ENCODE measurements around the gene DCTN2. TPM values are rescaled to one million over a fixed set of nuclear protein-coding genes. Genes with fewer than 3 reads are reported as not detected.
A peak's percentile ranks its signal among the peaks of the same experiment; 100 is the strongest.
"Not testable (repeated sequence)": the region's sequence is repeated elsewhere in the genome, so short reads cannot be mapped to it uniquely, and the experiment has no call there.

Gene DCTN2
- total RNA-seq, result 28.9 TPM

DNA sequence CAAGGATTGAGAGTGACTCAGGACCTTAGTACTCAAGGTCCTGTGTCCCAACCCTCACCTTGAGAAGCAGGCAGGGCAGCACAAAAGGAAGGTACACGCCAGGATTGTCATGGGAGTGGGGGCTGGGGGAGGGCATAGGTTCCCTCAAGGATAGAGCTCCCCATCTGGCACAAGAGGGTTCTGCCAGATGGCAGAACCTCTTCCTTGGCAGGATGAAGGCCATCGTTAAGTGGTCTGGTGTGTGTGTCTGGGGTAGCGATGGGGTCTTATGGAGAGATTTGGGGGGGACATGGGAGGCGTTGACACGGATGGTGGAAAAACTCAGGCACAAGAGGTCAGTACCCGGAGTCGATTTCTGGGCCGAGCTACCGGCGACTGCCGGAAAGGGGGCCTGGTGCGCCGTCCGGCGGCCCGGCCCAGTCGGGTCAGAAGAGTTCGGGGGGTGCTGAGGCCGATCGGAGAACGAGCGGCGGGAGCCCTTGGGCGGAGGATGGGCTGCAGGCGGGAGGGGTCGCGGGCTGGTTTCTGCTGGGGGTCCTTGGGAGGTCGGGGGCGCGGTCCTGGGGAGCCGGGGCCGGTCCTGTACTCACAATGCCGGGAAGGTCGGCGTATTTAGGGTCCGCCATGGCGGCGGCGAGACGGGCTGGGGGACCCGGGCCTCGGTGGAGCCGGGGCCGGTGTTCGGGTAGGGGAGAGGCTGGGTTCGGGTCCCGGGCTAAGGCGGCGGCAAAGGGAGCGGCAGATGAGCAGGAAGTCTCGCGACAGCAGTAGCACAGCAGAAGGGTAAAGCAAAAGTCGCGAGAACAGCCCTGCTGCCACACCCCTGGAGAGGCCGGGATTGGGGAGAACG is at the start of gene DCTN2:
Gene DCTN2 (minus strand): TSS at position 755 of the 850 bp plus-strand sequence. CDS start 129 bp downstream, at position 626.
- DNase-seq (ENCODE audit: low spot score), result peak; percentile 96
- peak; percentile 98 for ATAC-seq

DNA sequence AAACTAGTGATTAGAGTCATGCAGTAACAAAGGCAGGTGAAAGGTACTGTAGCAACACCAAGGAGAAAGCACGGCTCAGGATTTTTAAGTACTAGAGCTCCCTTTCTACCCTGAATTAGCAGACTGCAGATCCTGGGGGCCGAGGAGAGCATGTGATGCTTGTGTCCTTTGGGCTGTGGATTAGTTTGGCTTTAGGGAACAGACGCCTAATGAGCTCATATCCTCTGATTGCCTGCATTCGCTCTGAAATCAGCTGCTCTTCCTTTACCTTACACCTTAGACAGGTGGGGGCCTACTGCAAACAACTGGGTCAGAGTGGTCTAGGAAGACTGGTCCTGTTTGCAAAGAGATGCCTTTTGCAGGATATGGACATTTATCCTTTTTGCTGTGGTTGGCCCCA is 46.2 kb upstream of the DCTN2 start:
- ATAC-seq (no peak), DNase-seq (ENCODE audit: low spot score) (no peak)

DNA sequence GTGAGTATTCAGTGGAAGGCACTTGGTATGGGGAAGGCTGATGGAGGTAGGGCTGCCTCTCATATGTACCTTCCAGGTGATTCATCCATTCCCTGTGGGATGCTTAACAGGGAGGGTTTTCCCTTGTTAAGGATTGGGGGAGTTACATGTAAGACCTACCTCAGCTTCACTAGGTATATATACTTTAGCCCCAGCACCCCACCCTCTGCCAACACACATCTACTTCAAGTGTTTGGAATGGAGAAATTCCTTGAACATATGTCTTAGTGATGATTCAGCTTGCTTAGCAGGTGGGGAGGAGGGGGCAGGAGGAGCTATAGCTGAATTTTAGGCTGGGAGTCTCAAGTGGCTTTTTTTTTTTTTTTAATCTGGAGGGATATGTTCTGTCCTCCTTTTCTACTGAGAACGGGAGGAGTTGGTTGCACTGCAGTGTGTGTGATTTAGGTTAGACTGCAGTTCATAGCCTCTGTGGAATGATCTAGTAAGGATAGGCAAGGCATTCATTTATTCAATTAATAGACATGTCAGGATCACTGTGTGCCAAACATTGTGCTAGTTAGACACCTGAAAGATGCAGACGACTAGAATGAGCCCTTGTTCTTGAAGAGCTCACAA is 45.7 kb upstream of the DCTN2 start:
- ATAC-seq, result no peak
- DNase-seq (ENCODE audit: low spot score), result no peak

DNA sequence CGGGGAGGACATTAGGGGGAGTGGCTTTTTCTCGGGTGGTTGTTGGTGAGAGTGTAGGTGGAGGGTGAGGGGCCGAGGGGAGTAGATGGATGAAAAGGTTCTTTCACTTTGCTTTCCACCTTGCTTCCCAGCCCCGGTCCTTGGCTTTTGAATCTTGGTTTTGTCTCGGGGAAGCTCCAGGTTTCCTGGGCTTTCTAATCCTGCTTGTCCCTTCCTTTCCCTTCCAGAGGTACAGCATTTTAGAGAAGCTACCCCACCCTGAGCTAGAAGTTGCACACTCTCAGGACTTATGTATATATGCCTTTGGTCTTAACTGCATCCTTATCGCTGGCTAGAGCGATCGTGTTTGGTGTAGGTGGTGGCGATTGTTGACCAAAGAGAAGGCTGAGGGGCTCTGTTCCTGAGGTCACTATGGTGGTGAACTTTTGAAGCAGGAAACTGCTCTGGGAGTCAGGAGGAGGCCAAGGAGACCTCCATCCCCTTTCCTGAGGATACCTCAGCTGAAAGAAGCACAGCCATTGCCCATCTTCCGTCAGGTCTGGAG is 44.9 kb upstream of the DCTN2 start:
- no peak for ATAC-seq
- DNase-seq (ENCODE audit: low spot score), result no peak

DNA sequence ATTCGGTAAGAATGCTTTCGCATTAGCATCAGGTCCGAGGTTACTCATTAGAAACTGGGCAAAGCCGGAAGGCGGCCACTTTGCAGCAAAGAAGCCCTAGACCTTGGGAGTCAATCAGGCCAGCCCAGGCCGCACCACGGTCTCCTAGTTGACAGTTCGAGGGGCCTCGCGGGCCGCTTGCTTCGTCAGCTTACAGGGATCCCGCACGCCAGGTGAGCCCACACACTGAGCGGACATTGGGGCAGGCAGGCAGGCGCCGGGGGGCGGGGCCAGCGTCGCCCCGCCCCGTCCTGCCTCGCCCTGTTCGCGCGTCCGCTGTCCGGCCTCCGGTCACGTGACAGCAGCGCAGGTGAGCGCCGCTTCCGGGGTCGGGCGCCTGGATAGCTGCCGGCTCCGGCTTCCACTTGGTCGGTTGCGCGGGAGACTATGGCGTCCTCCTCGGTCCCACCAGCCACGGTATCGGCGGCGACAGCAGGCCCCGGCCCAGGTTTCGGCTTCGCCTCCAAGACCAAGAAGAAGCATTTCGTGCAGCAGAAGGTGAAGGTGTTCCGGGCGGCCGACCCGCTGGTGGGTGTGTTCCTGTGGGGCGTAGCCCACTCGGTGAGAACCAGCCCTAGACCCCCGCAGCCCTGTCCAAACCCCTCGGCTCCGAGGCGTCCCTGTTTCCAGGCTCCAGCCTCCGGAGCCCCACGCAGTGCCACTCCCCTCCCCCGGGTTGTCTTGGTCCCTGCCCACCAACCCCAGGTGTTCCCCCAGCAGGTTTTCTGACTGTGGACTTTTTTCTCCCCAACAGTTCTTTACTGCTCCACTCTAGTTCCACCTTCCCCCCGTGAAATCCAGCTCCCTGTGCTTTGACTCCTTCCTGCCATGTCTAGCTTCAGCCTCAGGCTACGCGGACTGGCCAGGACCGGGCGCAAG is 44.1 kb upstream of the DCTN2 start, which contains the start of gene PIP4K2C:
Gene PIP4K2C (plus strand): TSS at position 329 of the 918 bp plus-strand sequence. CDS start 98 bp downstream, at position 427.
- ATAC-seq (peak; percentile 97), DNase-seq (ENCODE audit: low spot score) (peak; percentile 88)

DNA sequence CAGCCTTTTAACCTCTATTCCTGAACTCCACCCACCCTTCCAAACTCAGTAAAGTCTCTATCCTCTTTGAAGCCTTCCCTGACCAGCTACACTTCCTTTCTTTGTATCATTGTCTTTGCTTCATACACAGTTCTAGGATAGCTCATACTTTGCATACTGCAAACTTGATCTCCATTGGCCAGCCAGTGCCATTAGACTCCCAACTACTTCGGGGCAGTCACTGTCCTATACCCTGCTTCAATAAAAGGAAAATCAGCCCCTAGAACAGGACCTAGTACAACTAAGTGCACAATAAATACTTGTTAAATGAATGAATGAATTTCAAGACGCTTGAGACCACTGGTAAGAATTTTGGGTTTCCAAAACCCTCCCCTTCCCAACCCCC is 43.5 kb upstream of the DCTN2 start:
- DNase-seq (ENCODE audit: low spot score) (no peak), ATAC-seq (no peak)

DNA sequence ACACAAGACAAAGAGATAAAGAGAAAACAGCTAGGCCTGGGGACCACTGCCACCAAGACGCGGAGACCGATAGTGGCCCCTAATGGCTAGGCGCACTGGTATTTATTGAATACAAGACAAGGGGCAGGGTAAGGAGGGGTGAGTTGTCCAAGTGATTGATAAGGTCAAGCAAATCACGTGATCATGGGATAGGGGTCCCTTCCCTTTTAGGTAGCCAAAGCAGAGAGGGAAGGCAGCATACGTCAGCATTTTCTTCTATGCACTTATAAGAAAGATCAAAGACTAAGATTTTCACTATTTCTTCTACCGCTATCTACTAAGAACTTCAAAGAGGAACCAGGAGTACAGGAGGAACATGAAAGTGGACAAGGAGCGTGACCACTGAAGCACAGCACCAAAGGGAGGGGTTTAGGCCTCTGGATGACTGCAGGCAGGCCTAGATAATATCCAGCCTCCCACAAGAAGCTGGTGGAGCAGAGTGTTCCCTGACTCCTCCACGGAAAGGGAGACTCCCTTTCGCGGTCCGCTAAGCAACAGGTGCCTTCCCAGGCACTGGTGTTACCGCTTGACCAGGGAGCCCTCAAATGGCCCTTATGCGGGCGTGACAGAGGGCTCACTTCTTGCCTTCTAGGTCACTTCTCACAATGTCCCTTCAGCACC is 42.1 kb upstream of the DCTN2 start:
- not testable (repeated sequence) for ATAC-seq; DNase-seq (ENCODE audit: low spot score)

DNA sequence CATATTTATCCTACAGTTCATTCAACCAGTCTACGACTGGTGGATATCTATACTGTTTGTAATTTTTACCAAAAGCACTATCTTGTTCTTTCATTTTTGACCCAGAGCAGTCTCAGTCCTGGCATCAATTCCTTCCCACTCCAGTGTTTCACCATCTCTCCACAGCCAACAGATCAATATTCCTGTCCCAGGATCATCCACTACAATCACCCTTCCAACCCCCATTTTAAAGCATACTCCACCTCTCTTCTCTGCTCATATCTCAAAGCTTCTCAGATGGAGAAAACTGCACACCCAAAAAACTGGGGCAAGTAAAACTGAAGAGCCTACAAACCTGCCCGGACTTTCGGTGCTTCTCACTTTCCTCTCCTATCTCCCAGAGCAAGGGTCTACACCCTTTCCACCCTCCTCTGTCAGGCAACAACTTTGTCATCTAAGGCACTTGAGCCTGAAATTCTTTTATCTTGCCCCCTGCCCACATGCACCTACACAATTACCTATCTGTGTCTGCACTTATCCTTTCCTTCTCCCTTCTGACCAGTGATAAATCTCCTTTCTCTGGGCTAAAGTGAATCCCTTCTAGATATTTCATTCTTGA is 39.9 kb upstream of the DCTN2 start:
- no peak for DNase-seq (ENCODE audit: low spot score)
- peak; percentile 63 for ATAC-seq

DNA sequence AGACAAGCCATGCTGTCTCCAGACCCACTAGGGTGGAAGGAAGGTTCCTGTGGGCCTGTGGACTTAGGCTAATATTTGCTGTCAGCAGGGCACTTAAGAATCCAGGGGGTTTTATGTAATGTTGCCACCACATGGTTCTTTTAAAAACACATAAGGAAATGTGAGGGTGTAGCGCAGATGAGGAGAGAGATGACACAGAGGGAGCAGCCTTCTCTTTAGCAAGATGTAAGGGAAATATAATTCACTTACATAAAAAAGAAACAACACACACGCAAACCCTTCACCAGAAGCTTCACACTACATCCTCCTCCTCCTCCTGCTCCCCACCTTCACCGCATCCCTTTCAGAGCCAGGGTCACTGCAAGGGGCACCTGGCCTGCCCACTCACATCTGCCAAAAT is 39.1 kb upstream of the DCTN2 start:
- DNase-seq (ENCODE audit: low spot score) (no peak), ATAC-seq (no peak)

DNA sequence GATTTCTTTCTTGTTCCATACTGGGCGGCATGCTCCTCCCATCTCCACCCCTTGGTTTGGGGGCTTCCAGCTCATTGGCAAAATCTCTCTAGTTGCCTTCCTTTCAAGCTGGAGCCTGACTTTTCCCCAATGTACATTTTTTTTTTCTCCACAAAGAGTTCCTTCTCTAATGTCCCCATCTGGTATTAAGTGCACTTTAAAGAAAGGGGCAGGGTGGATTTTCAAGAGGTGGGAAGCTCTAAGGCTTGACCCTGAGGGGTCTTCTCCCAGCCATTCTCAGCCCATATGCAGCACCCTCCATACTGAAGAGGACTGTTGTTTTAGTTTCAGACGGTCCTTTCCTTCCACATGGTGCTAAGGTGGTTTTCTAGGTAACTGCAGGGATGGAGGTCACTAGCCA is 38.2 kb upstream of the DCTN2 start:
- ATAC-seq (no peak), DNase-seq (ENCODE audit: low spot score) (no peak)

DNA sequence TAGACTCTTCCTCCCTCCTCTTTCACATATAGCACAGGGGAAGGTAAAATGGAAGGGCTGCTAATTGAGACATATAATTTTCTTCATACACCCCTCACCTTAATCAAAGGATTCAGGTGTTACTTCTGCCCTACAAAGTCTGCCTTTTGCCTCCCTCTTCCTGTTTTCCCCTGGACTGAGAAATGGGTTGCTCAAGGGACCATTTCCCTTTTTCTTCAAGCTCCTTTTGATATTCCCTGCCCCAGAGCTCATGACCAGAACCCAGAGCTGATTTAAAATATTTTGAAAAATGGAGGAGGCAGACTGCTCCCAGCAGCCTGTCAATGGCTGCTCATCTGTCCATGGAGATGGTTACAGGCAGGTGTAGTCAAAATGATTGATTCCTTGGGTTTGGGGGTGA is 37.7 kb upstream of the DCTN2 start:
- DNase-seq (ENCODE audit: low spot score) (no peak), ATAC-seq (no peak)

DNA sequence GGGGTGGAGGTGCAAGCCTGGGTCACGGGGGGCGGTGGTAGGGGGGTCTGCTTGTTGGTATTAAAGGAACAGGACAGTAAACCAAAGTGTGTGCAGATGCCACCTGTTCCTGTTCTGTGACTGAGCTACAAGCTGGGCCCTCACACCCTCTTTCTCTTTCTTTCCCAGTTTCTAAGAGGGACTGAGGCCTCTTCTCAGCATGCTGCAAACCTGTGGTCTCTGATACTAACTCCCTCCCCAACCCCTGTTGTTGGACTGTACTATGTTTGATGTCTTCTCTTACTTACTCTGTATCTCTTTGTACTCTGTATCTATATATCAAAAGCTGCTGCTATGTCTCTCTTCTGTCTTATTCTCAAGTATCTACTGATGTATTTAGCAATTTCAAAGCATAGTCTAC is 37.1 kb upstream of the DCTN2 start:
- ATAC-seq, result no peak
- no peak for DNase-seq (ENCODE audit: low spot score)

DNA sequence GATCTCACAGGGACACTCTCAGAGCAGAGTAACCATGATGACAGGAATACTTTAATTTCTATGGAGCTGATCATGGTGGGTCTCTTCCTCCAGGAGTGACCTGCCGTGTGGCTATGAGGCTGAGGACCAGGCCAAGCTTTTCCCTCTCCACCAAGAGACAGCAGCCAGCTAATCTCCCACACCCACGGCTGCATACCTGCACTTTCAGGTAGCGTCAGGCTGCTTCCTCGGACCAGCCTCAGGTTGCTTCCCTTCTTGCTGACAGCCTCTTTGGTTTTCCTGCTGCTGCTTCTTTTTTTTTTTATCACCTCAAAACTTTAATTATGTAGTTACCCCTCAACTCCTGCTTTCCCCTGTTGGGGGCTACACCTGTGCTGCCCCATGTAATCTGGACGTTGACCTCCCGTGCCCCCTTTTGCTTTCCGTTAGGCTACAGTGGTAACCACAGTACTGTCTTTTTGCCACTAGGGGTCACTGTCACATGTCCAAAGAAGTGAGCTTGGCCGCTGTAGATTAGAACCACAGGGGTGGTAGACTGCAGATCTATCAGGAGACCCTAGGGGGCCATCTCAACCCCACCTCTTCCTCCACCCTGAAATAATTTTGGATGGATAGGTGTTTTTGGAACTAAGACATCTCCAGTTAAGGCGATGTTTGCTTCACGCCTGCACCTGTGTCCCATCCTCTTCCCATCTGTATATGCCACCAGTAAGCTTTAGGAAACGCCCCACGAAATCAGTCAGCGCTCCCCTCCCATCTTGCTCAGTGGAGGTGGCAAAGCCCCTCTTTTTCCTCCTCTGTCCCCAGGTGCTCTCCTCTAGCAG is 36.2 kb upstream of the DCTN2 start:
- peak; percentile 92 for ATAC-seq
- DNase-seq (ENCODE audit: low spot score), result peak; percentile 64

DNA sequence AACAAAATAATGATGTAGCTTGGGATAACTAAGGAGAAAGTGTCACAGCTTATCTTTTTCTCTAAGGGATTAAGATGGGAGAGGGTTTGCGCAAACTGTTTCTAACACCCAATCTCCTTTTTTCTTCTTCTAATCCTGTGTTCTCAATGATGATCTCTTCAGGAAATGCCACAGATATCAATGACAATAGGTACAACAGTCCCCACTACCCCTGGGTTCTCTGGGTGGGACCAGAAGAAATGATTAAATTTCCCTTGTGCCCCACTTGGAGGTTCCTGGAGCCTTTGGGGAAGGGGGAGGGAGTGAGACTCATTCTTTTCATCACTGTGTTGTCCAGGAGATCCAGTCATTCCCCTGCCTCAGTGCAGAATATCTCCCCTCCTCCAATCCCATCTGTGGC is 35.4 kb upstream of the DCTN2 start:
- DNase-seq (ENCODE audit: low spot score) (no peak), ATAC-seq (no peak)

DNA sequence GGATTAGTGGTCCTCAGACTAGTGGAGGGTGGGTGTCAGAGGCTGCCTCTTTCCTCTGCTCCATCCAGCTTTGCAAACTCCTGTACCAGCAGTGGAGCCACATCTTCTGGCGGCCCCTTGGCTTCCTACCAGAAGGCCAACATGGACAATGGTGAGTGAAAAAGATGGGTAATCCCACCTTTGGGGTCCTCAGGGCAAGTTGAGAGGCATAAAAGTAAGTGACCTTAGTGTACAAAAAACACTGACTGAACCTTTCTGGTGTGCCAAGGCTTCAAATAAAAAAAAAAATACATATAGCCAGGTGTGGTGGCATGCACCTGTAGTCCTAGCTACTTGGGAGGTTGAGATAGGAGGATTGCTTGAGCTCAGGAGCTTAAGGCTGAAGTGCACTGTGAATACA is 34.8 kb upstream of the DCTN2 start:
- DNase-seq (ENCODE audit: low spot score) (no peak), ATAC-seq (no peak)

DNA sequence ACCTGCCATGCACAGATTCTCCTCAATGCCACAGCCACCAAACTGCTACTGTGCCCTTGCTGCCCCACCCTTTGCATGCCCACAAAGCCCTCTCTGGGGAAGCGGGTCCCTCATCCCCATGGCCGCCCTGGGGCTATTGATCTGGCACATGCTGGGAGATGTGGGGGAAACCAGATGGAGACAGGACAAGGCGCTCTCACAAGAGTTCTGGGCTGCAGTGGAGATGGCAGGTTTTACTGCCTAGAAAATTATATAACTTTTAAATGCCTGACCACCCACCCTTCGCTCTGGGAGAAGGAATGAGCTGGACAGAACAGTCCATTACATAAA is 33.4 kb upstream of the DCTN2 start:
- DNase-seq (ENCODE audit: low spot score), result no peak
- ATAC-seq, result no peak

DNA sequence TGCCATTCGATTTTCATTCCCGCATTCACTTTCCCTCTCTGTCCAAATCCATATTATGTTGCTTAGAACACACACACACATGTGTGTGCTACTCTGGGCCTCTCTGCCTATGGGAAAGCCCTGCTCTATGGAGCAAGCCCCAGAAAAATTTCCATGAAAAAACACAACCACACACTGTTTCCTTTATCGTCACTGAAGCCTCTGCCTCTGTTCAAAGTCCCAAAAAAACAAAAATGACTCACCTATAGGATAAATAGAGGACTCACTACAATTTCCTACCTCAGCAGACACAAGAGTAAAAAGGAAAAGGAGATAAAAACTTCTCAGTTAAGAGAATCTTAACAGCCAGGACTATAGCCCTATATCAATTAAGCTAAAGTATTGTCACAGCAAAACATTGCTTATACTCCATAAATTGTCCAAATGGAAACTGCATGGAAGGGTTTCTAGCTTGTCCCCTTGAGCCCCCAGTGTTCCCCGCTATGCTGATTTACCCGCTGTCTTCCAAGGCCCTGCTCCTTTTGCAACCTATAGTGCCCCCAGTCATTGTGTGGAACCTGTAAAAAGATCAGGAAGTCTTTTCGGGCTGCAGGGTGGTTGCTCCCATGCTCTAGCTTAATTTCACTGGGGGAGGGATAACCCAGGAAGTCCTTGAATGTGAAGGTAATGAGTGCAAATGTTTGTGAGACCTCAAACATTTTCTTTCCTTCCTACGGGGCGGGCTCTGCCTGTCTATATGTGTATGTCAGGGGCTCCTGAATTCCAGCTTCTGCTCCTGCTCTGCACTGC is 32.9 kb upstream of the DCTN2 start:
- DNase-seq (ENCODE audit: low spot score) (no peak), ATAC-seq (no peak)

DNA sequence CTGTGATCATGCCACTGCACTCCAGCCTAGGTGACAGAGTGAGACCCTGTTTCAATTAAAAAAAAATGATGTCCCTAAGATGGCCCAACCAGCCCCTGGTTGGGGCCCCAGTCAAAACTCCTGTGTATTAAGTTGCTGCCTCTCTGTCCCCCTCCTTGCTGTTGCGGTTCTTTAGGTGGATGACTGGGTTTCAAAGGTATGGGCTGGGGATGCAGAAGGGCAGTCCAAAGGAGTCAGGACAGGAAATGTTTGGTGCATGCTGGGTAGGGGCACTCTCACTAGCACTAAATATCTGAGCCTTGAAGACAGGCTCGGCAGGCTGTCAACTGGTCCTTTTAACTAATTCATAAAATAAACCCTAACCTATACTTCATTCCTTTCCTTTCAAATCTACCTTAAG is 32.0 kb upstream of the DCTN2 start:
- DNase-seq (ENCODE audit: low spot score) (no peak), ATAC-seq (no peak)
